ENCODE results near the gene IGFBP3.

The IGFBP3 gene

GRCh38 chr7:45939574-45939973 is 18.5 kb upstream of the IGFBP3 start:
- Histone ChIP-seq H3K4me1 (ENCODE audit: insufficient read depth, low read length) (no peaks in the 10 kb centered on the region), H3K9me3 (ENCODE audit: low read length) (no peaks in the 10 kb centered on the region), H2AFZ (ENCODE audit: low read depth, low read length) (no peak overlapping the region), H3K36me3 (ENCODE audit: insufficient read depth, low read length) (no peaks in the 10 kb centered on the region), H3K4me3 (ENCODE audit: low read length) (no peak overlapping the region), H3K27me3 (ENCODE audit: insufficient read depth, low read length) (no peaks in the 10 kb centered on the region)

GRCh38 chr7:45938626-45939302 is 17.7 kb upstream of the IGFBP3 start:
- Histone ChIP-seq H2AFZ (ENCODE audit: low read depth, low read length) (no peak overlapping the region), H3K36me3 (ENCODE audit: insufficient read depth, low read length) (no peaks in the 10 kb centered on the region), H3K4me3 (ENCODE audit: low read length) (no peak overlapping the region), H3K9me3 (ENCODE audit: low read length) (no peaks in the 10 kb centered on the region), H3K27me3 (ENCODE audit: insufficient read depth, low read length) (no peaks in the 10 kb centered on the region), H3K4me1 (ENCODE audit: insufficient read depth, low read length) (no peaks in the 10 kb centered on the region)

GRCh38 chr7:45937862-45938261 is 16.8 kb upstream of the IGFBP3 start:
- H3K9me3 ChIP-seq (ENCODE audit: low read length): no peaks in the 10 kb centered on the region
- H3K27me3 ChIP-seq (ENCODE audit: insufficient read depth, low read length): no peaks in the 10 kb centered on the region
- H3K4me3 ChIP-seq (ENCODE audit: low read length): no peak overlapping the region
- no peak overlapping the region for H2AFZ ChIP-seq (ENCODE audit: low read depth, low read length)
- H3K4me1 ChIP-seq (ENCODE audit: insufficient read depth, low read length): no peaks in the 10 kb centered on the region
- H3K36me3 ChIP-seq (ENCODE audit: insufficient read depth, low read length): no peaks in the 10 kb centered on the region

GRCh38 chr7:45937301-45937700 is 16.2 kb upstream of the IGFBP3 start:
- Histone ChIP-seq H3K4me1 (ENCODE audit: insufficient read depth, low read length) (no peaks in the 10 kb centered on the region), H3K9me3 (ENCODE audit: low read length) (no peaks in the 10 kb centered on the region), H3K36me3 (ENCODE audit: insufficient read depth, low read length) (no peaks in the 10 kb centered on the region), H3K27me3 (ENCODE audit: insufficient read depth, low read length) (no peaks in the 10 kb centered on the region), H2AFZ (ENCODE audit: low read depth, low read length) (no peak overlapping the region), H3K4me3 (ENCODE audit: low read length) (no peak overlapping the region)

GRCh38 chr7:45930967-45931366 is 9.9 kb upstream of the IGFBP3 start:
- Histone ChIP-seq H3K4me3 (ENCODE audit: low read length) (no peak overlapping the region), H3K36me3 (ENCODE audit: insufficient read depth, low read length) (no peaks in the 10 kb centered on the region), H3K9me3 (ENCODE audit: low read length) (no peaks in the 10 kb centered on the region), H3K27me3 (ENCODE audit: insufficient read depth, low read length) (no peaks in the 10 kb centered on the region), H3K4me1 (ENCODE audit: insufficient read depth, low read length) (no peaks in the 10 kb centered on the region), H2AFZ (ENCODE audit: low read depth, low read length) (no peak overlapping the region)

GRCh38 chr7:45927721-45928120 is 6.6 kb upstream of the IGFBP3 start:
- Histone ChIP-seq H3K4me1 (ENCODE audit: insufficient read depth, low read length) (peaks cover 2% of the 10 kb centered on the region), H3K36me3 (ENCODE audit: insufficient read depth, low read length) (no peaks in the 10 kb centered on the region), H3K4me3 (ENCODE audit: low read length) (no peak overlapping the region), H3K9me3 (ENCODE audit: low read length) (no peaks in the 10 kb centered on the region), H3K27me3 (ENCODE audit: insufficient read depth, low read length) (no peaks in the 10 kb centered on the region), H2AFZ (ENCODE audit: low read depth, low read length) (no peak overlapping the region)

GRCh38 chr7:45924283-45924682 is 3.2 kb upstream of the IGFBP3 start:
- peaks cover 10% of the 10 kb centered on the region for H3K4me1 ChIP-seq (ENCODE audit: insufficient read depth, low read length)
- no peak overlapping the region for H2AFZ ChIP-seq (ENCODE audit: low read depth, low read length)
- no peaks in the 10 kb centered on the region for H3K9me3 ChIP-seq (ENCODE audit: low read length)
- H3K36me3 ChIP-seq (ENCODE audit: insufficient read depth, low read length): no peaks in the 10 kb centered on the region
- H3K4me3 ChIP-seq (ENCODE audit: low read length): no peak overlapping the region
- peaks cover 25% of the 10 kb centered on the region for H3K27me3 ChIP-seq (ENCODE audit: insufficient read depth, low read length)

GRCh38 chr7:45923818-45924217 is 2.7 kb upstream of the IGFBP3 start:
- peaks cover 10% of the 10 kb centered on the region for H3K4me1 ChIP-seq (ENCODE audit: insufficient read depth, low read length)
- H3K27me3 ChIP-seq (ENCODE audit: insufficient read depth, low read length): peaks cover 29% of the 10 kb centered on the region
- H3K36me3 ChIP-seq (ENCODE audit: insufficient read depth, low read length): no peaks in the 10 kb centered on the region
- H3K4me3 ChIP-seq (ENCODE audit: low read length): no peak overlapping the region
- H2AFZ ChIP-seq (ENCODE audit: low read depth, low read length): no peak overlapping the region
- H3K9me3 ChIP-seq (ENCODE audit: low read length): no peaks in the 10 kb centered on the region

- Histone ChIP-seq H3K9me3 (ENCODE audit: low read length) (no peaks in the 10 kb centered on the region), H3K4me3 (ENCODE audit: low read length) (no peak overlapping the region), H3K27me3 (ENCODE audit: insufficient read depth, low read length) (peaks cover 33% of the 10 kb centered on the region), H2AFZ (ENCODE audit: low read depth, low read length) (no peak overlapping the region), H3K36me3 (ENCODE audit: insufficient read depth, low read length) (no peaks in the 10 kb centered on the region), H3K4me1 (ENCODE audit: insufficient read depth, low read length) (peaks cover 10% of the 10 kb centered on the region)
Observed at GRCh38 chr7:45923290-45923689, 2.2 kb upstream of the IGFBP3 start.

- H3K36me3 ChIP-seq (ENCODE audit: insufficient read depth, low read length): no peaks in the 10 kb centered on the region
- H3K4me1 ChIP-seq (ENCODE audit: insufficient read depth, low read length): peaks cover 10% of the 10 kb centered on the region
- no peak overlapping the region for H2AFZ ChIP-seq (ENCODE audit: low read depth, low read length)
- no peak overlapping the region for H3K4me3 ChIP-seq (ENCODE audit: low read length)
- H3K9me3 ChIP-seq (ENCODE audit: low read length): no peaks in the 10 kb centered on the region
- peaks cover 37% of the 10 kb centered on the region for H3K27me3 ChIP-seq (ENCODE audit: insufficient read depth, low read length)
Observed at GRCh38 chr7:45922810-45923209, 1.7 kb upstream of the IGFBP3 start.

GRCh38 chr7:45921699-45922519 is 837 bp upstream of the IGFBP3 start:
- Histone ChIP-seq H2AFZ (ENCODE audit: low read depth, low read length) (peak overlapping the region; percentile 93), H3K9me3 (ENCODE audit: low read length) (no peaks in the 10 kb centered on the region), H3K27me3 (ENCODE audit: insufficient read depth, low read length) (peaks cover 38% of the 10 kb centered on the region), H3K4me3 (ENCODE audit: low read length) (peak overlapping the region; percentile 65), H3K36me3 (ENCODE audit: insufficient read depth, low read length) (no peaks in the 10 kb centered on the region), H3K4me1 (ENCODE audit: insufficient read depth, low read length) (peaks cover 10% of the 10 kb centered on the region)

- H3K4me3 ChIP-seq (ENCODE audit: low read length): peak overlapping the region; percentile 65
- peaks cover 10% of the 10 kb centered on the region for H3K4me1 ChIP-seq (ENCODE audit: insufficient read depth, low read length)
- H3K9me3 ChIP-seq (ENCODE audit: low read length): no peaks in the 10 kb centered on the region
- H3K27me3 ChIP-seq (ENCODE audit: insufficient read depth, low read length): peaks cover 38% of the 10 kb centered on the region
- no peaks in the 10 kb centered on the region for H3K36me3 ChIP-seq (ENCODE audit: insufficient read depth, low read length)
- peak overlapping the region; percentile 93 for H2AFZ ChIP-seq (ENCODE audit: low read depth, low read length)
Observed at GRCh38 chr7:45921381-45921698, 268 bp upstream of the IGFBP3 start.

GRCh38 chr7:45919993-45920459 is 1.0 kb downstream of the IGFBP3 start:
- H3K27me3 ChIP-seq (ENCODE audit: insufficient read depth, low read length): peaks cover 38% of the 10 kb centered on the region
- H3K4me1 ChIP-seq (ENCODE audit: insufficient read depth, low read length): peaks cover 10% of the 10 kb centered on the region
- H3K36me3 ChIP-seq (ENCODE audit: insufficient read depth, low read length): no peaks in the 10 kb centered on the region
- H3K9me3 ChIP-seq (ENCODE audit: low read length): no peaks in the 10 kb centered on the region
- no peak overlapping the region for H3K4me3 ChIP-seq (ENCODE audit: low read length)
- no peak overlapping the region for H2AFZ ChIP-seq (ENCODE audit: low read depth, low read length)
